ENCODE data around the gene RNF39.
A peak's percentile ranks its signal among the peaks of the same experiment; 100 is the strongest.
"Not testable (repeated sequence)": the region's sequence is repeated elsewhere in the genome, so short reads cannot be mapped to it uniquely, and the experiment has no call there.

Gene RNF39, protein sequence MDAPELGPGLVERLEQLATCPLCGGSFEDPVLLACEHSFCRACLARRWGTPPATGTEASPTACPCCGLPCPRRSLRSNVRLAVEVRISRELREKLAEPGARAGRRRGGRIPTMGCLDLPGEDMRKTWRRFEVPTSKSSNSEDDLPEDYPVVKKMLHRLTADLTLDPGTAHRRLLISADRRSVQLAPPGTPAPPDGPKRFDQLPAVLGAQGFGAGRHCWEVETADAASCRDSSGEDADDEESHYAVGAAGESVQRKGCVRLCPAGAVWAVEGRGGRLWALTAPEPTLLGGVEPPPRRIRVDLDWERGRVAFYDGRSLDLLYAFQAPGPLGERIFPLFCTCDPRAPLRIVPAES

DNA sequence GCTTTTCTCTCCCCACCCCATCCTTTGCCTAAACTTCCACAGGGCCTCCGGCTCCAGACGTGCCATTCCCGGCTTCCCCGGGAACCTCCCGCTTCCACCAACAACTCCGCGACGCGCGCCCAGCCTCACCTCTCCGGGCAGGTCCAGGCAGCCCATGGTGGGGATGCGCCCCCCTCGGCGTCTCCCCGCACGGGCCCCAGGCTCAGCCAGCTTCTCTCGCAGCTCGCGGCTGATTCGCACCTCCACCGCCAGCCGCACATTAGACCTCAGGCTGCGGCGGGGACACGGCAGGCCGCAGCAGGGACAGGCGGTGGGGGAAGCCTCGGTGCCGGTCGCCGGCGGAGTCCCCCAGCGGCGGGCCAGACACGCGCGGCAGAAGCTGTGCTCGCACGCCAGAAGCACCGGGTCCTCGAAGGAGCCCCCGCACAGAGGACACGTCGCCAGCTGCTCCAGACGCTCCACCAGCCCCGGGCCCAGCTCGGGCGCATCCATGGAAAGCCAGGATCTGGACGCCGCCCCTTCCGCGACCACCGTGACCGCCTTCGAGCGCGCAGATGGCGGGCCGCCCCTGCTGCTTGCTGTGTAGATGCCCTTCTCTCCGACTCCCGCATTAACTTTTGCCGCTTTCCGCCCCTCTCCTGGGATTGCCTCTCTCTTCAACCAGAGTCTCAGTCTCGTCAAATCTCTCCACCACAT, at the start of gene RNF39:
TSS of gene RNF39 (minus strand) at position 676 of the 696 bp plus-strand sequence. CDS start at position 492, 184 bp downstream.
- DNase-seq: peak in 1 of 2 donors; percentile 36

DNA sequence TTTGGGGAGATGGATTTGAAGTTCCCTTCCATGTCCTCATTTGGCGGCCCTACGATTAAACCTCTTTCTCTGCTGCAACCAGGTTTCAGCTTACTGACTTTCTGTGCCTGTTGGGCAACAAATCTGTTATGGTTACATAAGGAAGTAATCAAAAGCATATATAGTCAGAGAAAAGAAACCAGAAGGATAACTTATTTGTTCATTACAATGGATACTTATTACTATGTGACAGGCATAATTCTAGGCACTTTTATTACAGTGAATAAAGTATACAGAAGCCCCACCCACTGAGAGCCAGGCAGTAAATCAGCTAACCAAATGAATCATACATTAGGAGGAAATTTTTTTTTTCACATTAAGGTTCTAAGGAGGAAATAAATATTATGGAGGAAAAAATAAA, 46.9 kb upstream of the RNF39 start:
- no peak for DNase-seq

DNA sequence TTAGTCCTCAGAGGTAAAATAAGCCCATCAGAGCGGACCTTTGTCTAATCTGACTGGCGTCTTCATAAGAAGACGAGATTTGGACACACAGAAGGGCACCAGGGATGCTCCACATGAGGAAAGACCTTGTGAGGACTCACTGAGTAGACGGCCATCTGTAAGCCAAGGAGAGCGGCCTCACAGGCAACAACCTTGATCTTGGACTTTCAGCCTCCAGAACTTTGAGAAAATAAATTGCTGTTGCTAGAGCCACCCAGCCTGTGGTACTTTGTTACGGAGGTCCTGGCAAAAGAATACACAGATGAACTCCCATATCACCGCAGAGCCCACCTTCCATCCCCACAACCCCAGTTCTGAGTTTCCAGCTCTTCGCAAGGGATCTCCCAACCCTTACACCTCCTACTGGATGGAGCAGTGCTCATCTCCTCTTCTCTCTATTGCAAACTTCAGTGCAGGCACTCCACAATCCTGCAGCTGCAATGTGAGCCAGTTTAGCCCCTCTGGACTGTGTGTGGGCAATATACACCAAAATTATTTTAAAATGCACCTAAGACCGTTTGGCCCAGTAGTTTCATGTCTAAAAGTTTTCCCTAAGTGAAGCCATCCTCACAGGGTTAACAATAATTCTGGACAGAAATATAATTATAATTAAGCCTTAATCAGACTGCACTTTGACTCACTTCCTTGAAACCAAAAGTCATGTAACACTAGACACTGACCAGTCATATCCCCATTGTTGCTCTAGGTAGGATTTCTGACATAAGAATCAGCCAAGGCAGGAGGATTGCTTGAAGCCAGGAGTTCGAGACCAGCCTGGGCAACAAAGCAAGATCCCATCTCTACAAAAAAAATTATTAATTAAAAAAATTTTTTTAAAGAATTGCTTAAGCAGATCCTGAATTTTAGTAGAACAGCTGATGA, 46.1 kb upstream of the RNF39 start:
- DNase-seq: no peak

DNA sequence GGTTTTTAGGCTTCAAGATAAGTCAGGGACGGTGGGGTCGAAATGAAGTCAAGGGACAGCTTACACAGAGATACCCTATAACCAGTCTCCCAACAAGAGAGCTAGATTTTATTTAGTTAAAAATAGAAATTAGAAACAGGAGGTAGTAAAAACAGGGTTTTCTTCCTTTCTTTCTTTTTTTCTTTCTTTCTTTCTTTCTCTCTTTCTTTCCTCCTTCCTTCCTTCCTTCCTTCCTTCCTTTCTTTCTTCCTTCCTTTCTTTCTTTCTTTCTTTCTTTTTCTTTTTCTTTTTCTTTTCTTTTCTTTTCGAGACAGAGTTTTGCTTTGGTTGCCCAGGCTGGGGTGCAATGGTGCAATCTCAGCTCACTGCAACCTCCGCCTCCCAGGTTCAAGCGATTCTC, 43.1 kb upstream of the RNF39 start:
- not testable (repeated sequence) for DNase-seq

DNA sequence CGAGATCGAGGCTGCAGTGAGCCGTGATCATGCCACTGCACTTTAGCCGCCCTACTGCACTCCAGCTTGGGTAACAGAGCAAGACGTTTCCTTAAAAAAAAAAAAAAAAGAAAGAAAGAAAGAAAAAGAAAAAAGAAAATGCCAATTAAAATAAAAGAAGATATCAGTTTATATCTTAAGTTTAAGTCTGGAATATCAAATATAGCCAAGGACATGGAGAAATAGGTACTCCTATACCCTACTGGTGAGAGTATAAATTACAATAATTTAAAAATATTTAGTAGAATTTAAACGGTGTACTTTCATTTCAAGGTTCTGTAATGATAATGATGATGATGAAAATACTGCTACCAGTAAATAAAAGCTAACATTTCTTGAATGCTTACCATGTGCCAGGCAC, 41.2 kb upstream of the RNF39 start:
- no peak for DNase-seq

DNA sequence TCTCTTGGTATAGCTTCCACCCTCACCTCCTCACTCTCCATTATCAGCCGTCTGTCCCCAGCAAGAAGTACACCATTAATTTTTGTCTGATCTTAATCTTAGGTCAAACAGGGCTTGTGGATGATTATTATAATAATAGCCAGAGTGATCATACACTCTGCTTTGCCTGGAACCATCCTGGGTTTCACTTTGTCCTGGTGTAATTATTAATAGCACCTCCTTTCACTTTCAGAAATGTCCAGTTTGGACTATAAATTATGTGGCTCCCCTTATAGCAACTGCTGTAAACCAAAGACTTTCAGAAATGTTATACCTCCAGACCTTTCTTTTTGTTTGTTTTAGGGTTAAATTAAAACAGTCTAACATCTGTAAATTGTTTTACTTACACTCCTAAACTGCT, 38.3 kb upstream of the RNF39 start:
- no peak for DNase-seq

DNA sequence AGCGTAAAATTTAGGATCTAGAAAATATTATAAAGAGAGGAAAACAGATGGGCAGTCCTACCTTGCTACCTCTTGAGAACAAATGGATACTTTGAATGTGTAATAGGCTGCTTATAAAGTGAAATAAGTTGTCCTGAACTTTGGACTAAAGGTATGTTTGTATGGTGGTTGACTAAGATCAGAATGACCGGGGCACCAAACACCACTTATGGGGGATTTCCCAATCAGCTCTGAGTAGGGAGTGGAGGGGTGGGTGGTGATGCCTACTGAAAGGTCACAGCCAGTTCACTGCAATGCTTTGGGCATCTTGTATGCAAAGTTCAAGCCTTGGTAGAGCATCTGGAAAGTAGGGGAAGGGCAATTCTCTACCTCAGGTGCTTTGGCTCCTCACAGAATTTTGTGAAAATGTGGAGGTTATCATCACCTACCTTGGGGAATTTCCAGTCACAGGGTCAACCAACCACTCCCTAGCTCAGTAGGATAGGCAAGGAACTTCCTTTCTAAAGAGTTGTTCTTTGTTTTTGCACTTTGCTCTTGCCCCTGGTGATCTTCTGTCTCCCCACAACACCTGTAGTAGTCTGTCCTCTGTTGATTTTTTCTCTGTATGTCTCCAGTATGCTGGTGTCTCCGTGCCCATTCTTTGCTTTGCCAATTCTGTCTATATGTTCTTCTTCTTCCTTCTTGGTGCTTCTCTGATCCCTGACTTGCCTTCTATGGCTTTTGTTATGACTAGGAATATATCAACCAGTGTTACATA, 37.6 kb upstream of the RNF39 start, which contains the start of gene TRIM31:
TSS of gene TRIM31 (minus strand) at position 88 of the 757 bp plus-strand sequence. CDS start 285 bp downstream, outside the sequence.
- DNase-seq: no peak

DNA sequence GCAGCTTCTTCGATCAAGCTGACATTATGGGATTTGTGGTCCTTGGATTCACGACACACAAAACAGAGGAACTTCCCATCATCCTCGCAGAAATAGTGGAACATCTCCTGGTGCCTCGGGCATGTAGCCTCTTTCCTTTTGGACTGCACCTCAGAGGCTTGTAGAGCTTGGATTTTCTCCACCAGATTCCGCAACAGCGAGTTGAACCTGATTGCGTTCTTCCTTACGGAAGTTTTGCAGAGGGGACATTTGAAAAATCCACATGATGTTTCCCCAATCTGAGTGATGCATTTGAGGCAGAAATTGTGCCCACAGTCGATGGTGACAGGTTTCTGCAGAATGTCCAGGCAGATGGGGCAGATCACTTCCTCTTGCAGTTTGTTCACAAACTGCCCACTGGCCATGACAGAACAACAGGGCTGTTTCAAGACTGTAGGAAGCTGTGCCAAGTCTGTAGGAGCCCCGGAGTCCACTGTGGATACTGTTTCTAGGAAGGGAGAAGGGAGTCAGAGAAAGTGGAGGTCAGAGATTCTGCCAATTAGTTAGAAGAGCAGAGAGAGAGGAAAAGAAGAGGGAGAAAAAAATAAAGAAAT, 36.9 kb upstream of the RNF39 start:
- DNase-seq: no peak

DNA sequence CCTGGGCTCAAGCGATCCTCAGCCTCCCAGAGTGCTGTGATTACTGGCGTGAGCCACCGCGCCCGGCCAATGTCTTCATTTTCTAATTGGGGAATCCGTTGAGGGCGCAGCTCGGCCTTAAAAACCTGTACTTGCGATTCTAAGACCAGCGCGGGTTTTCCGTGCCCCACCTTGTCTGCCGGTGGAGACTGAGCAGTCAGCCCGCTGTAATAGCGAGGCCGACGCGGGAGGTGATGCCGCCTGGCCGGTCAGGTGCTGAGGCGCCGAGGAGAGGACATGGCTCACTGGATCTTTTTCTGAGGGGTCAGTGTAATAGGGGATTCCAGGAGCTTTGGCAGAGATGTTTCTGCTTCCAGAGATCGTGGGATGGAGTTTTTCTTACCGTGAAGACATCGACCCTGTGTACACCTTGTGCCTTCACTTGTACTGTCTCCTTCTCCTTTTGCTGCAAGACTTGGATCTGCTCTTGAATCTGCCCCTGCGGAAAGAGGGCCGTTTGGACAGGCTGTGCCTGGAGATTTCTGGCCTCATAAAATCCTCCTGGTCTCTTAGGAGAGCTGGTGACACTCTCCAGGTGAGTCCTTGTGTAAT, 35.8 kb upstream of the RNF39 start:
- DNase-seq: no peak

DNA sequence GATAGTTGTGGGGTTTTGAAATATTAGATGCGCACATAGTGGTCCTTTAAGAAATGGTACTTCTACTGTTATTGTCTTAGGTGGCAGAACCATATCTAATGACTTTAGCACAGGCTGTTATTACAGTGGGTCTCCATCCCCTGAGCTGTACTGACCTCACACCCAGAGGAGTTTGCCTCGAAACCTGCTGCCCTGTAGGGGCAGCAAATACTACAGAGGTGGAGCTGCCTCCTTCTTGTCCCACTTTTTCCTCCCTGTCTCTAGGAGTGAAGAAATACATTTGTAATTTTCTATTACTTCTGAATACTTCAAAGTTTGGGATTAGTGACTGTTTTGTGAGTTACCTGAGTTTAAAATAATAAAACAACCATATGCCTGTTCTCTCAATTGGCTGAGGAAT, 29.1 kb upstream of the RNF39 start:
- no peak for DNase-seq

DNA sequence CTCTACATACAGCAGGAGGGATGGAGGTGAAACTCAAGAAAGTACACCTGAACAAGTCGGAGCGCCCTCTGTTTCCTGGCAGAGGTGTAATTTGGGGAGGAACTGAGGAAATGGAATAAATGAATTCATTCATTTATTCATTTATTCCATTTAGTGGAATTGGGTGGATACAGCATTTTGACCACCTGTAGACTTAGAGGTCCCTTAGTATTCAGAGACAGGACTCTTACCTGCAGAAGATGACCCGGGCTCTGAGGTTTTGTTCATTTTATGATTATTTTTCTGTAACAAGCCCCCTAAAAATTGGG, 28.3 kb upstream of the RNF39 start:
- no peak for DNase-seq

DNA sequence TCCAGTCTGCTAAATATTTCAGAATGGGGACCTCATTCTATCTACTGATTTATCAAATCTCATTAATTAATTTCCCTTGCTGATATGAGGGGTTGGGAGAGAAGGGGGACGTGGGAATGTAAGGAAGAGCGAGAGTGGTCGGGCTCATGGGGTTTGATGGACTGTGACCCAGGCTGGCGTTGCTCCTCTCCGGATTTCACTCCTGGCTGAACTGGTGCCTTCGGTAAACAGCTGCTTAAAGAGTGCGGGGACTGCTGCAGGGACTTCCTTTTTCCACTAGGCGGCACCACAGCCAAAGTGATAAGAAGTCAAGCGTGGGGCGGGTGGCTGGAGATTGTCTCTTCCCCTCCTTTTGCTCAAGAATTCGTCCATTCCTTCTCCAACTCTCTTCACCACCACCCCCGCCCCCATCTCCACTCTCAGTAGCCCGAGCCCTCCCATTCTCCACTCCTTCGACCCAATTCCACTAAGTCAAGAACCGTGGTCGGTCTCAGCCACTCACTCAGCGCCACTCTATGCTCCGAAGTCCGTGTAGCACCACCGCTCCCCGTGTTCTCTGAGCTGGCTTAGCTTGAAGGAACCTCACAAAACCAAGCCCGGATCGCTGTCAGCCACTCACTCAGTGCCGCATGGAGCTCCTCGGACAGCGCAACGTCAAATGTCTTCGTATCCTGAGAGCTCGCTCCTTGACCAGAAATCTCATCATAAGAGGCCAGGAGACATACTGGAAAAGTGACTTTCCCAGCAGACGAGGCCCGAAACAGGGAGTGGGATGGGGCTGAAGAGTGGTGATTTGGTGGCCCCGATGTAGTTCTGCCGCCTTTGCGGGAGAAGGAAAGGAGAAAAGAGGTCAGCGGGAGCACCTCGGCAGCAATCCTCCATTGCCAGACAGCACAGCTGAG, 27.7 kb upstream of the RNF39 start:
- DNase-seq: peak; percentile 84 to 89

DNA sequence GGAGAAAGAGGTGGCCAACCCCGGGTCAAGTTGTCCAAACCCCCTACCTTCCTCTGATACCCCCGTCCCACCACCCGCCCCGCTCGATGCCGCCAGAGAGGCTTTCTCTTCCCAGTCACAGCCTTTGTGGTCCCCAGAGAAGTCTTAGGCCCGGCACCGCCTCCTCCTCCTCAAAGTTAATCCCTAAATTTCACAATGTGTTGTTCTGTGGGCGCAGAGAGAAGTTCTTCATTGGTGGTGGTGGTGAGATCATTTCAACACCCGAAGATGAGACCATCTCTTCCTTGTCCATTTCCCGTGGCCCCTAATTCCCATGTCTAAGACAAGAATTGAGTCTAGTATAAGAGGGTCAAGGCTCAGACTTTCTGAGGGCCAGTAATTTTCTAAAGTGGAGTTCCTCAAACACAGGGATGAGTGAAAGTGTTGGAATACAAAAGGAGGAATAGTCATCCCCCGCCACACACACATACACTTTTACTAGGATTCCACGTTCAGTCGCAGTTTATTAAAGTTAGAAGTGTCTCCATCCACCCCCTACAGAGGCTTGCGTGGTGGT, 26.9 kb upstream of the RNF39 start:
- DNase-seq: no peak

DNA sequence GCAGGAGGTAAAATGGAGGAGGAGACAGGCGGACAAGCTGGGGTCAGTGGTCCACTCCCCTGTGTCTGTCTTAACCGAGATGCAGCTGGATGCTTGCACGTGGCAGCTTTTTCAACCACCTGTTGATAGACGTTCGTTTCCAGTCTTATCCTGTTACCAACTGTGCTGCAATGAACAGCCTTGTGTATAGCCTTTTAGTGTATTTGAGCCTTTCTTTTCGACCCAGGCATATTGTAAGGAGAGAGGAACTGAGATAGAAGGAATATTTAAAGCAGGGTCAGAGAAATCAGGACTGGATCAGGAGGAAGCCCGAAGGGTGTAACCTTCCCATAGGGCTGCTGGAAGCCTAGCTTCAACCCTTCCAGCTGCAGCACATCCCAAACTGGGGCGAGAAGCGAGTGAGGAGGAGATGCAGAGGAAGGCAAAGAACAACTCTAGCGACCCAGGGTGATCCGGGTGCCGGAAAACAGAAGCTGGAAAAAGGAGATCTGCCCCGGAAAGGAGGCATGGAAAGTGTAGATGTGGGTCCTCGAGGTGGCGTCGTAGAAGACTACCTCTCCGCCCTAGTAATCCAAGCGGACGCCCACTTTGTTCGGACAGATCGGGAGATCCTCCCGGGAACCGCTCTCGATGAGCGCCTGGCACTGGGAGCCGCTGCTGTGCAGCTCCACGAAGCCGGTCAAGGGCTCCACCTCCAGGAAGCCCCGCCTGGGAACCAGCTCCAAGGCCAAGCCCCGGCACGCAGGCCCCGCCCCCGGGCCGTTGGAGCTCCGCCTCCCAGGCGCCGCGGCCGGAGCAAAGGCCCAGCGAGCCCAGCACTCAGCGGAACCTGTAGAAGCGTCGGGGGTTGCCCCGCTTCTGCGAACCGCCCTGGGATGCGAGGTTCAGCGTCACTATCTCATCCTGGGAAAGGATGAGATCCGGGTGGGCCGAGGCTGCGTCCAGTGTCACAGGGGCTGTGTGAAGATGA, 26.2 kb upstream of the RNF39 start:
- DNase-seq: peak; percentile 67 to 76

DNA sequence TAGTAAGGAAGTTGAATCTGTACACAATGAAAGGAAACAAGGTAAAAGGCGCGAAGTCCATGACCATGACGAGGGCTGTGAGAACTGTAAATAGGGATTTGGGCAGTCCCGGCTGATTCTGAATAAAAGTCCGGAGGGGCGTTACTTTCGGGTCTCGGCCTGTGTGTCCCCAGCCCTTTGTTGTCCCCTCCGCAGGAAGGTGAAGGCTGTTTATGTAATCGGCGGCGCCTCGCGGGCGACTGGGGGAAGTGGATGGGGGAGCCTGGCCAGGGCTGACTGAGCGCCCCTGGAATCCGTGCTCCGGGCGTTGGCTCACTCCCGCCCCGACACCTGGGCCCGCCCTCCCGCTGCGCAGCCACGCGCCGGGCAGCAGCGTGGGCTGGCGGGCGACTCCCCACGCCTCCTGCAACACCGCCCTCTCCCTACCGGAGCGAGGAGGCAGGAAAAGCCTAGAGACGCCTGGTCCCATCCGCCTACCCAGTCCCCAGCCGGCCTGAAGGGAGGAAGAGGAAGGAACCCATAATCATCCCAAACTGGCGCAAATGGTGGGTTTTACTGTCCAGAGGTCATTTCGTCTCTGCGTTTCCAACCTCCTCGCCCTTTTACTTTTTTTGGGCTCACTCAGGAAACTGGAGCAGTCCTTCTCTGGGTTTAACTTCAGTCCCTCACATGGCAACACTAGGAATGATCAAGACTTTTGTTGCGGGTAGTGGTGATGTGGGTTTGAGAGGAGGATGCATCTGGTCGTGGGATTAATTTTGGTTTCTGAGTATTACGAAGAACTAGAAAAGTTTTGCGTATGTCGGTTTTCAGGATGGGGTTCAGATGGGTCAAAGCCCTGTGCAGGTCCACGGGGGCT, 25.2 kb upstream of the RNF39 start:
- peak in 1 of 2 donors; percentile 28 for DNase-seq

DNA sequence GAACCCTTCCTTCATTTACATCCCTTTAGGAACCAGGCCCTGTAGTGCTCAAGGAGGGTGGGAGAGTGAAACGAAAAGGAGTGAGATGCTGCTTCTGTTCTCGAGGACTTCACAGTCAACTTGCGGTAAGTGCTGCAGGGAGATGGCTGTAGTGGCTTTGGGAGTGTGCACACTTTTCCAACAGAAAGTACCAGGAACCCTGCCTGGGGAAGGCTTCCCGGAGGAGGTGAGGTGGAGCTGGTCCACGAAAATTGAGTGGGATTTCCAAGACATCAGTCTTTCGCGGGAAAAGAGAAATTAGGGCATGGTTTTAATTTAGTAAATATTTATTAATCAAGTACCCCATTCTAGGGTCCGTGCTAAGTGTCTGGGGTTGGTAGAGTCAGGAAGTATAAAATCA, 24.6 kb upstream of the RNF39 start:
- DNase-seq: no peak

DNA sequence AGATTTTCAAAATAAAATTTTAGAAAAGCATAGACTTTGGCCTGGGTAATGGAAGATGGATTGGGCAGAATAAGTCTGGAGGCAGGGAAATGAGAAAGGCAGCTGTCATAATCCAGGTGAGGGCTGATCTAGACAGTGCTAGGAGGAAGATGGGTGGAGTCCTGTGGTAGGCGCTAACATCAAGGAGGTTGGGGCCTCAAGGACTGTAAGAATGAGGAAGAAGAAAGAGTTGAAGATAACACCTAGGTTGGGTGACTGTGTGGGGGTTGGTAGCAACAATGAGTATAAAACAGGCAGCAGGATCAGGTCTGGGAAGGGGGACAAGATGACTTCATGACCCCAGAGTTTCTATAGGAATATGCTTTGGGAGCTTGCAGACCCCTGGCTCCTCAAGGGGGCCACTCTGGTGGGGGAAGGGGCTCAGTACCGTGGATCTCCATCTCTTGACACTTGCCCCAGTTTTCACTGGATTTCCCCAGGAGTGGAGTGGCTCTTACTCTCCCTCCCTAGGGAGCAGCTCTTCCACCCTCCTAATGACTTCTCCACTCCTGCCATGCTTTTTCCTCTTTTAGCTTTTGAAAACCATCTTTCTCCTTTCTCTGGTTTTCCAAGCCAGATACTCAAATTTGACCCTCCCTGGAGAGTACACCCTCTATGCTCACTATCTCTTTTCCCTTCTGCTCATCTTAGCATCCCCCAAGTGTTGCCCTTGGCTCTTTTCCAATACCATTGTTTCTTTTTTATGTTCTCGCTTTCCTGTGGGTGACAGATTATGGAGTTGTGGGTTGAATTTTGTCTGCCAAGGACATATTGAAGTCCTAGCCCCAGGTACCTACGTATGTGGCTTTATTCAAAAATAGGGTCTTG, 22.6 kb upstream of the RNF39 start:
- peak in 1 of 2 donors; percentile 17 for DNase-seq

Data from CD4-positive, alpha-beta T cell treated with Interferon alpha-2 for 1 hour (primary cell).